GM20431 (cell line): ENCODE results near the gene SNTG2.

ENCODE experiments used
- in situ Hi-C: fragments of 300-500 bp; cut with MseI, MboI; formaldehyde crosslinking; loops from one replicate; pipeline ENCODE4 v1.15.0; 2020; ENCODE audit warnings: low sequenced_read_pairs; ENCODE audit not compliant: unreplicated experiment

Gene SNTG2

GRCh38 chr2:1162768-1163584 lies 212.3 kb downstream of the SNTG2 start:
- in situ Hi-C loops = no loop called here

- in situ Hi-C loops = no loop called here
Measured at GRCh38 chr2:1166976-1167375, 216.3 kb downstream of the SNTG2 start.

- in situ Hi-C loops = no loop called here
Measured at GRCh38 chr2:1168846-1169245, 218.2 kb downstream of the SNTG2 start.

- in situ Hi-C loops = no loop called here
Measured at GRCh38 chr2:1169291-1169949, 218.8 kb downstream of the SNTG2 start.

- in situ Hi-C loops = no loop called here
Measured at GRCh38 chr2:1170241-1170640, 219.6 kb downstream of the SNTG2 start.

- in situ Hi-C loops = no loop called here
Measured at GRCh38 chr2:1170711-1171110, 220.1 kb downstream of the SNTG2 start.

GRCh38 chr2:1173528-1173927 lies 222.9 kb downstream of the SNTG2 start:
- in situ Hi-C loops = no loop called here

- in situ Hi-C loops = no loop called here
Measured at GRCh38 chr2:1181893-1182292, 231.2 kb downstream of the SNTG2 start.

GRCh38 chr2:1183300-1183699 lies 232.7 kb downstream of the SNTG2 start:
- in situ Hi-C loops = no loop called here

GRCh38 chr2:1186421-1186820 lies 235.8 kb downstream of the SNTG2 start:
- in situ Hi-C loops = no loop called here

- in situ Hi-C loops = no loop called here
Measured at GRCh38 chr2:1187189-1187588, 236.5 kb downstream of the SNTG2 start.

GRCh38 chr2:1192121-1192520 lies 241.5 kb downstream of the SNTG2 start:
- in situ Hi-C loops = no loop called here

- in situ Hi-C loops = no loop called here
Measured at GRCh38 chr2:1193801-1194200, 243.2 kb downstream of the SNTG2 start.

GRCh38 chr2:1203772-1204171 lies 253.1 kb downstream of the SNTG2 start:
- in situ Hi-C loops = no loop called here

- in situ Hi-C loops = no loop called here
Measured at GRCh38 chr2:1205853-1206252, 255.2 kb downstream of the SNTG2 start.

- in situ Hi-C loops = no loop called here
Measured at GRCh38 chr2:1207962-1208510, 257.4 kb downstream of the SNTG2 start.

GRCh38 chr2:1208522-1208921 lies 257.9 kb downstream of the SNTG2 start:
- in situ Hi-C loops = no loop called here

GRCh38 chr2:1209246-1209645 lies 258.6 kb downstream of the SNTG2 start:
- in situ Hi-C loops = no loop called here

- in situ Hi-C loops = no loop called here
Measured at GRCh38 chr2:1209761-1210160, 259.1 kb downstream of the SNTG2 start.

- in situ Hi-C loops = no loop called here
Measured at GRCh38 chr2:1210352-1210751, 259.7 kb downstream of the SNTG2 start.

- in situ Hi-C loops = no loop called here
Measured at GRCh38 chr2:1219901-1220573, 269.4 kb downstream of the SNTG2 start.
